Measurements from ENCODE around the gene NELFCD.

GRCh38 chr20:59010995-59011873, 30.2 kb downstream of the NELFCD start:
- TF ChIP-seq EZH2 (IDR thresholded peaks at IDR 0.05; ENCODE audit: borderline replicate concordance, low read depth, low read length, poor library complexity, severe bottlenecking) (no peak), CTCF (conservative IDR thresholded peaks at IDR 0.05; ENCODE audit: low read depth, low read length) (no peak)
